Tibial nerve (tissue), 4 donors: ENCODE measurements around the gene NUMB. TPM values are rescaled to one million over a fixed set of nuclear protein-coding genes. Genes with fewer than 3 reads are reported as not detected.

Source experiments
- DNase-seq, 2 donors: peaks; one replicate each; pipeline ENCODE4 v3.0.0-alpha.2; 2019; ENCODE audit warnings: low spot score in 2 of 2
- H3K27ac ChIP-seq, 4 donors: fragments of 200-600 bp; sonication (generic) in 3 of 4; one replicate each; pipeline ENCODE4 v1.5.1; 2017 to 2019; ENCODE audit warnings: mild to moderate bottlenecking in 1 of 4
- H3K27me3 ChIP-seq, 2 donors: fragments of 200-600 bp; sonication (generic) in 1 of 2; one replicate each; pipeline versions ENCODE4 v1.5.1 to v1.6.0; 2017 to 2019
- H3K36me3 ChIP-seq, 3 donors: fragments of 200-600 bp; sonication (generic); one replicate each; pipeline ENCODE4 v1.5.1; 2018 to 2019
- H3K4me1 ChIP-seq, 4 donors: fragments of 200-600 bp; sonication (generic) in 3 of 4; one replicate each; pipeline ENCODE4 v1.5.1; 2017 to 2019
- H3K4me3 ChIP-seq, 4 donors: fragments of 200-600 bp; sonication (generic) in 3 of 4; one replicate each; pipeline ENCODE4 v1.5.1; 2017 to 2019; ENCODE audit warnings: mild to moderate bottlenecking in 1 of 4, moderate library complexity in 1 of 4
- H3K9me3 ChIP-seq, 4 donors: fragments of 200-600 bp; sonication (generic) in 3 of 4; one replicate each; pipeline ENCODE4 v1.5.1; 2017 to 2019
- EP300 ChIP-seq, 2 donors: sonication (generic); formaldehyde crosslinking; IDR thresholded peaks; one replicate each; pipeline ENCODE4 v1.6.1; 2017; ENCODE audit warnings: antibody characterized with exemption in 2 of 2, mild to moderate bottlenecking in 1 of 2
- POLR2A ChIP-seq, 2 donors: fragments of 450-650 bp; IDR thresholded peaks; one replicate each; pipeline ENCODE4 v1.6.1; 2017; ENCODE audit warnings: antibody characterized with exemption in 2 of 2, mild to moderate bottlenecking in 2 of 2, moderate library complexity in 2 of 2
- WGBS, 2 donors: methylation state at CpG; one replicate each; pipeline ENCODE4 v1.1.5; 2018; 5-methylcytosine and 5-hydroxymethylcytosine counted together
- total RNA-seq, 4 donors: library from RNA; depleted of rRNA; stranded (reverse); fragments of >200 nt; gene quantifications; one replicate each; pipeline ENCODE4 v1.1.0, GENCODE V29; 2016
- TF ChIP-seq, protein P1 (sequence below), 5 experiments: fragments of 200-600 bp in 3 of 5; fragments of 450-650 bp in 2 of 5; sonication (generic) in 3 of 5; IDR thresholded peaks; one replicate each; pipeline ENCODE4 v1.5.1; 2016 to 2019; ENCODE audit warnings: antibody characterized with exemption in 5 of 5, mild to moderate bottlenecking in 3 of 5, moderate library complexity in 2 of 5

NUMB gene
- total RNA-seq, 4 donors from 2014 or later = 50.7 to 81.9 (median 60.2) TPM

DNA sequence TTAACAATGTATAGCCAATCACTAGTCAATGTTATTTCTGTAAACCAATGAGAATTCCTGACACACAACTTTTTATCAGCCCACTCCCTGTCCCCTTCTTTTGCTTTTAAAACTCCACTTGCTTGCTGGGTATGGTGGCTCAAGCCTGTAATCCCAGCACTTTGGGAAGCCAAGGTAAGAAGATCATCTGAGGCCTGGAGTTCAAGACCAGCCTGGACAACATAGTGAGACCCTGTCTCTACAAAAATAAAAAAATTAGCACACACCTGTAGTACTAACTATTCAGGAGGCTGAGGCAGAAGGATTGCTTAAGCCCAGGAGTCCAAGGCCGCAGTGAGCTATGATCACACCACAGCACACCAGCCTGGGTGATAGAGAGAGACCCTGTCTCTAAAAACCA is 133.3 kb downstream of the NUMB start:
- 90 to 100% methylated on average over 1 of the region's 1 CpG for WGBS, 2 donors
- H3K4me1 ChIP-seq = no peaks in the 10 kb centered on the region
- no peak for DNase-seq
- no peaks in the 10 kb centered on the region for H3K27me3 ChIP-seq
- no peaks in the 10 kb centered on the region for H3K9me3 ChIP-seq
- H3K36me3 ChIP-seq = peaks cover 0 to 6% (median 0%) of the 10 kb centered on the region in 3 donors
- TF ChIP-seq POLR2A (IDR thresholded peaks at IDR 0.05) = no peak
- TF ChIP-seq EP300 (IDR thresholded peaks at IDR 0.05) = no peak
- TF ChIP-seq, protein P1, sequence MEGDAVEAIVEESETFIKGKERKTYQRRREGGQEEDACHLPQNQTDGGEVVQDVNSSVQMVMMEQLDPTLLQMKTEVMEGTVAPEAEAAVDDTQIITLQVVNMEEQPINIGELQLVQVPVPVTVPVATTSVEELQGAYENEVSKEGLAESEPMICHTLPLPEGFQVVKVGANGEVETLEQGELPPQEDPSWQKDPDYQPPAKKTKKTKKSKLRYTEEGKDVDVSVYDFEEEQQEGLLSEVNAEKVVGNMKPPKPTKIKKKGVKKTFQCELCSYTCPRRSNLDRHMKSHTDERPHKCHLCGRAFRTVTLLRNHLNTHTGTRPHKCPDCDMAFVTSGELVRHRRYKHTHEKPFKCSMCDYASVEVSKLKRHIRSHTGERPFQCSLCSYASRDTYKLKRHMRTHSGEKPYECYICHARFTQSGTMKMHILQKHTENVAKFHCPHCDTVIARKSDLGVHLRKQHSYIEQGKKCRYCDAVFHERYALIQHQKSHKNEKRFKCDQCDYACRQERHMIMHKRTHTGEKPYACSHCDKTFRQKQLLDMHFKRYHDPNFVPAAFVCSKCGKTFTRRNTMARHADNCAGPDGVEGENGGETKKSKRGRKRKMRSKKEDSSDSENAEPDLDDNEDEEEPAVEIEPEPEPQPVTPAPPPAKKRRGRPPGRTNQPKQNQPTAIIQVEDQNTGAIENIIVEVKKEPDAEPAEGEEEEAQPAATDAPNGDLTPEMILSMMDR (IDR thresholded peaks at IDR 0.05) = no peak
- no peak overlapping the region for H3K27ac ChIP-seq
- H3K4me3 ChIP-seq = no peak overlapping the region

DNA sequence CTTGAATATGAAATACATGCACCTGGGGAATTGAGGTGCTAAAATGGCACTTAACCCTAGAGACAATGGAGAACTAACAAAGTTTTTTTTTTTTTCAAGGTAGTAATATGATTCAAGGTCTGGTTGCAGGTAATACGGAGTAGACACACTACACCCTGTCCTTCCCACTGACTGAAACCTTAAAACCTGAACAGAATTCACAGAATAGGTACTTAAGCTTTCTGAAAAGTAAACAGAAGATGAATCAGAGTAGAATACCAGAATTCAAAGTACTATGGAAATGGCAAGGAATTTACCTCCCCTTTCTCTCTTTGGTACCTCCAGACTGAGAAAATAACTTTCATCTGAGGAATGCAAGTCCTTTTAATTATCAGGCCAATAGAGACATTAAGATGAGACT is 133.8 kb downstream of the NUMB start:
- WGBS, 2 donors = 95 to 100% methylated on average over 1 of the region's 1 CpG

DNA sequence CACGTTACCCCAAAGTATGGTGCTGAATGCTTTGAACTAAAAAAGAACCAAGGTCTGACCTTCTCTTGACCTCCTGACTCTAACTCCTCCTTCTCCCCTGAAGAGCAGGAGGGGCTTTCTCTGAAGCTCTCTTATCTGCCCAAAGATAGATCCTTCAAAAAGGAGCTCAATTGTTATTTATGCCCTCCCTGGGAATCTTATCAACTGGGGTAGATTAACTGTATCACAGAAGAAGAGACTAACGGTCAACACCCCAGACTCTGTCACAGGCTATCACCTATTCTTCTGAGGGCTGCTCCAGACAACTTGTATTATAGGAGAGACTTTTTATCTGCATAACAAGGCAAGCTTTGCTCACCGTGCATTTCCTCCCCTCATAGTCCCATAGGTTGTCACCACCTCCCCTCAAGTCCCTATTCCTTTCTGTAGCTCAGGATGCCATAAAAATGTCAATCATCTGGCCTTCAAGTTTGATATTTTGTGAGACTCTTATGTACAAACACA is 134.4 kb downstream of the NUMB start:
- Histone ChIP-seq H3K36me3 (peaks cover 0 to 6% (median 0%) of the 10 kb centered on the region in 3 donors), H3K4me3 (no peak overlapping the region), H3K9me3 (no peaks in the 10 kb centered on the region), H3K4me1 (no peaks in the 10 kb centered on the region), H3K27ac (no peak overlapping the region), H3K27me3 (no peaks in the 10 kb centered on the region)
- no peak for DNase-seq
- TF ChIP-seq, protein P1 (IDR thresholded peaks at IDR 0.05) = no peak
- no peak for TF ChIP-seq EP300 (IDR thresholded peaks at IDR 0.05)
- no peak for TF ChIP-seq POLR2A (IDR thresholded peaks at IDR 0.05)
- WGBS, 2 donors = 48 to 49% methylated on average over 3 of the region's 3 CpGs

More for the DNA sequence above, 133.8 kb downstream of the NUMB start:
- no peak for DNase-seq
- Histone ChIP-seq H3K4me3 (no peak overlapping the region), H3K36me3 (peaks cover 0 to 6% (median 0%) of the 10 kb centered on the region in 3 donors), H3K27ac (no peak overlapping the region), H3K9me3 (no peaks in the 10 kb centered on the region), H3K4me1 (no peaks in the 10 kb centered on the region), H3K27me3 (no peaks in the 10 kb centered on the region)
- TF ChIP-seq, protein P1 (IDR thresholded peaks at IDR 0.05) = no peak
- no peak for TF ChIP-seq EP300 (IDR thresholded peaks at IDR 0.05)

DNA sequence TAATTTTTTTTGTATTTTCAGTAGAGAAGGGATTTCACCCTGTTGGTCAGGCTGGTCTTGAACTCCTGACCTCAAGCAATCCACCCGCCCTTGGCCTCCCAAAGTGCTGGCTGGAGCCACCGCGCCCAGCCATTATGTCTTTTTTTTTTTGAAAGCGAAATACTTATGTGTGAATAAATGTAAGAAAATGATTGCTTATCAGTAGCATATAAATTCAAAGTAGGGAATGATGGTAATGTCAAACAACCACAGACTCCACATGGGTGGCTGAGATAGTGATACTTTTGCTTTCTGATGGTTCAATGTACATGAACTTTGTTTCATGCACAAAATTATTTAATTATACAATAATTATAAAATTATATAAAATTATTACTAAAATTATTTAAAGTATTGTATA is 145.2 kb downstream of the NUMB start:
- no peak overlapping the region for H3K27ac ChIP-seq
- peaks cover 0 to 32% (median 8%) of the 10 kb centered on the region in 4 donors for H3K4me1 ChIP-seq
- H3K9me3 ChIP-seq = no peaks in the 10 kb centered on the region
- no peak for DNase-seq
- no peaks in the 10 kb centered on the region for H3K36me3 ChIP-seq
- TF ChIP-seq EP300 (IDR thresholded peaks at IDR 0.05) (no peak), POLR2A (IDR thresholded peaks at IDR 0.05) (no peak)
- TF ChIP-seq, protein P1 (IDR thresholded peaks at IDR 0.05) = no peak
- H3K27me3 ChIP-seq = no peaks in the 10 kb centered on the region
- H3K4me3 ChIP-seq = no peak overlapping the region
- 95 to 97% methylated on average over 4 of the region's 4 CpGs for WGBS, 2 donors

DNA sequence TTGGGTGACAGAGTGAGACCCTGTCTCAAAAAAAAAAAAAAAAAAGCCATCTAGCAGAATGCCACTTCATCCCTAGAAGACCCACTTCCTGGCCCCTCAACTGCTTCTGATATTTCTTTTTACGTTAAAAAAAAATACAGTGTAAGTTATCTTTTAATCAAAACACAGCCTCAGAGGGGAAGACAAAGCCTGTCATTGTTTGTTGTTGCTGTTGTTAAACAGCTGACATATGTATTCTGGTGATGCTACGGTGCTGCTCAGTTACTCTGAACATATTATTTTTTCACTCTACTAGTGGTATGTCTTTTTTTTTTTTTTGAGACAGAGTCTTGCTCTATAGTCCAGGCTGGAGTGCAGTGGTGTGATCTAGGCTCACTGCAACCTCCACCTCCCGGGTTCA is 145.7 kb downstream of the NUMB start:
- Histone ChIP-seq H3K4me3 (no peak overlapping the region), H3K27ac (peak overlapping the region in 1 of 4 donors; percentile 8), H3K4me1 (peaks cover 0 to 32% (median 8%) of the 10 kb centered on the region in 4 donors), H3K36me3 (no peaks in the 10 kb centered on the region), H3K27me3 (no peaks in the 10 kb centered on the region), H3K9me3 (no peaks in the 10 kb centered on the region)
- no peak for DNase-seq
- 44 to 56% methylated on average over 3 of the region's 3 CpGs for WGBS, 2 donors
- TF ChIP-seq, protein P1 (IDR thresholded peaks at IDR 0.05) = no peak
- TF ChIP-seq POLR2A (IDR thresholded peaks at IDR 0.05) (no peak), EP300 (IDR thresholded peaks at IDR 0.05) (no peak)
